Neuronal stem cell (in vitro differentiated cells): ENCODE measurements around the gene RFT1.

ENCODE experiments used
- DNase-seq: peaks from one replicate; pipeline ENCODE4 v3.0.0-alpha.2; 2013; ENCODE audit warnings: low spot score
- H2AFZ ChIP-seq: one replicate; pipeline ENCODE4 v1.6.1; 2013; ENCODE audit warnings: mild to moderate bottlenecking, low read length, inconsistent platforms
- H2AK5ac ChIP-seq: 2 replicates; pipeline ENCODE4 v1.6.1; 2013; ENCODE audit warnings: low read depth, mild to moderate bottlenecking, inconsistent platforms, low read length, moderate library complexity, mixed read lengths
- H2BK120ac ChIP-seq: 2 replicates; pipeline ENCODE4 v1.6.1; 2013; ENCODE audit warnings: low read depth, mild to moderate bottlenecking, inconsistent platforms, low read length, moderate library complexity, mixed read lengths
- H2BK12ac ChIP-seq: one replicate; pipeline ENCODE4 v1.6.1; 2013; ENCODE audit warnings: low read length, inconsistent platforms
- H2BK15ac ChIP-seq: 2 replicates; pipeline ENCODE4 v1.6.1; 2013; ENCODE audit warnings: mild to moderate bottlenecking, low read length, inconsistent platforms, mixed read lengths
- H2BK5ac ChIP-seq: one replicate; pipeline ENCODE4 v1.6.1; 2013; ENCODE audit warnings: inconsistent platforms, mild to moderate bottlenecking, low read length, moderate library complexity
- H3K14ac ChIP-seq: one replicate; pipeline ENCODE4 v1.6.1; 2013; ENCODE audit warnings: low read length, inconsistent platforms
- H3K18ac ChIP-seq: 2 replicates; pipeline ENCODE4 v1.6.1; 2013; ENCODE audit warnings: low read length, inconsistent platforms
- H3K23ac ChIP-seq: 2 replicates; pipeline ENCODE4 v1.6.1; 2013; ENCODE audit warnings: low read depth, mild to moderate bottlenecking, mixed read lengths, low read length, inconsistent platforms; ENCODE audit not compliant: poor library complexity
- H3K27ac ChIP-seq: replicated peaks from 3 replicates; pipeline ENCODE4 v1.5.1; 2013; ENCODE audit warnings: low read length, inconsistent platforms
- H3K27me3 ChIP-seq, 3 experiments: 2 replicates each; pipeline ENCODE4 v1.6.1; 2013; ENCODE audit warnings: low read length in 3 of 3, mild to moderate bottlenecking in 2 of 3, inconsistent platforms in 1 of 3, low read depth in 1 of 3, mixed read lengths in 1 of 3, moderate library complexity in 1 of 3; ENCODE audit not compliant: control insufficient read depth in 3 of 3, insufficient read depth in 3 of 3
- H3K36me3 ChIP-seq, 2 donors: replicated peaks in 1 of 2; 2 replicates each; pipeline ENCODE4 v1.6.1; 2013; ENCODE audit warnings: low read length in 2 of 2; ENCODE audit not compliant: control insufficient read depth in 2 of 2, insufficient read depth in 2 of 2
- H3K4ac ChIP-seq: 2 replicates; pipeline ENCODE4 v1.6.1; 2013; ENCODE audit warnings: inconsistent platforms, mild to moderate bottlenecking, low read length, moderate library complexity
- H3K4me1 ChIP-seq, 2 donors: 1 replicate in 1 of 2; 2 replicates in 1 of 2; pipeline ENCODE4 v1.6.1; 2013; ENCODE audit warnings: low read length in 2 of 2, low read depth in 1 of 2; ENCODE audit not compliant: control insufficient read depth in 2 of 2, insufficient read depth in 1 of 2
- H3K4me2 ChIP-seq: one replicate; pipeline ENCODE4 v1.6.1; 2013; ENCODE audit warnings: mild to moderate bottlenecking, low read length, inconsistent platforms; ENCODE audit not compliant: insufficient read depth, poor library complexity, severe bottlenecking
- H3K4me3 ChIP-seq, 2 donors: 2 replicates each; pipeline ENCODE4 v1.5.1; 2013; ENCODE audit warnings: low read length in 2 of 2, mild to moderate bottlenecking in 2 of 2, inconsistent platforms in 1 of 2, moderate library complexity in 1 of 2
- H3K79me1 ChIP-seq: one replicate; pipeline ENCODE4 v1.6.1; 2013; ENCODE audit warnings: low read depth, mild to moderate bottlenecking, inconsistent platforms, low read length, moderate library complexity
- H3K9ac ChIP-seq: one replicate; pipeline ENCODE4 v1.6.1; 2013; ENCODE audit warnings: mild to moderate bottlenecking, low read depth, low read length, inconsistent platforms; ENCODE audit not compliant: poor library complexity
- H3K9me3 ChIP-seq, 2 donors: replicated peaks in 1 of 2; 2 replicates each; pipeline versions ENCODE3 to v1.6.1; 2013; ENCODE audit warnings: low read length in 2 of 2, mild to moderate bottlenecking in 2 of 2, inconsistent platforms in 1 of 2, low read depth in 1 of 2, mixed read lengths in 1 of 2, moderate library complexity in 1 of 2; ENCODE audit not compliant: control insufficient read depth in 2 of 2, insufficient read depth in 1 of 2
- H4K8ac ChIP-seq: one replicate; pipeline ENCODE4 v1.6.1; 2013; ENCODE audit warnings: low read depth, mild to moderate bottlenecking, inconsistent platforms, low read length, moderate library complexity
- H4K91ac ChIP-seq: one replicate; pipeline ENCODE4 v1.6.1; 2013; ENCODE audit warnings: low read length, low read depth, mild to moderate bottlenecking, inconsistent platforms; ENCODE audit not compliant: poor library complexity
- WGBS, 2 donors: extraction: QIAGEN DNeasy Blood & Tissue Kit; methylation state at CpG; one replicate each; pipeline ENCODE4 v1.1.7; 2013; ENCODE audit warnings: missing lambda C conversion rate in 2 of 2, mixed read lengths in 1 of 2; ENCODE audit not compliant: insufficient read length in 2 of 2, insufficient replicate concordance in 1 of 2; ENCODE audit errors: extremely low coverage in 2 of 2; 5-methylcytosine and 5-hydroxymethylcytosine counted together

The RFT1 gene

GRCh38 chr3:53109891-53110771, 20.1 kb downstream of the RFT1 start:
- H3K4me2 ChIP-seq = no peak overlapping the region
- H2AFZ ChIP-seq = no peak overlapping the region
- no peak overlapping the region for H2AK5ac ChIP-seq
- 100% methylated on average over 1 of the region's 12 CpGs; no CpG with 5 or more reads in 1 of the 2 donors for WGBS, 2 donors
- H3K79me1 ChIP-seq = no peaks in the 10 kb centered on the region
- no peak overlapping the region for H3K9ac ChIP-seq
- no peak overlapping the region for H4K8ac ChIP-seq
- H3K4me3 ChIP-seq = no peak overlapping the region
- no peak overlapping the region for H3K27ac ChIP-seq
- H3K27me3 ChIP-seq = no peaks in the 10 kb centered on the region
- no peak overlapping the region for H3K4ac ChIP-seq
- H4K91ac ChIP-seq = no peak overlapping the region
- H3K23ac ChIP-seq = no peak overlapping the region
- no peak overlapping the region for H2BK120ac ChIP-seq
- peaks cover 10 to 63% of the 10 kb centered on the region in 2 donors for H3K36me3 ChIP-seq
- no peaks in the 10 kb centered on the region for H3K4me1 ChIP-seq
- H3K14ac ChIP-seq = no peak overlapping the region
- H3K18ac ChIP-seq = no peak overlapping the region
- no peak for DNase-seq
- H2BK5ac ChIP-seq = no peak overlapping the region
- no peak overlapping the region for H2BK15ac ChIP-seq
- H3K9me3 ChIP-seq = no peaks in the 10 kb centered on the region
- H2BK12ac ChIP-seq = no peak overlapping the region

- Histone ChIP-seq H3K18ac (no peak overlapping the region), H4K8ac (no peak overlapping the region), H2AK5ac (no peak overlapping the region), H3K36me3 (peaks cover 10 to 64% of the 10 kb centered on the region in 2 donors), H2BK5ac (no peak overlapping the region), H3K4me1 (no peaks in the 10 kb centered on the region), H3K79me1 (no peaks in the 10 kb centered on the region), H3K9me3 (no peaks in the 10 kb centered on the region), H3K14ac (no peak overlapping the region), H4K91ac (no peak overlapping the region), H3K4me2 (no peak overlapping the region), H3K4ac (no peak overlapping the region), H3K23ac (no peak overlapping the region), H3K27ac (no peak overlapping the region), H2BK15ac (no peak overlapping the region), H3K9ac (no peak overlapping the region), H3K4me3 (no peak overlapping the region), H2BK120ac (no peak overlapping the region), H2AFZ (no peak overlapping the region), H2BK12ac (no peak overlapping the region), H3K27me3 (no peaks in the 10 kb centered on the region)
- no peak for DNase-seq
- no CpG with 5 or more reads among the region's 1 CpG for WGBS, 2 donors
These were observed 21.0 kb downstream of the RFT1 start for GRCh38 chr3:53109190-53109589.

GRCh38 chr3:53104762-53105161, 25.5 kb downstream of the RFT1 start:
- Histone ChIP-seq H2BK12ac (no peak overlapping the region), H3K36me3 (peaks cover 10 to 75% of the 10 kb centered on the region in 2 donors), H3K9ac (no peak overlapping the region), H2BK120ac (no peak overlapping the region), H3K14ac (no peak overlapping the region), H3K27ac (no peak overlapping the region), H2BK5ac (no peak overlapping the region), H2AK5ac (no peak overlapping the region), H4K8ac (no peak overlapping the region), H3K4me3 (no peak overlapping the region), H3K27me3 (no peaks in the 10 kb centered on the region), H2AFZ (no peak overlapping the region), H2BK15ac (no peak overlapping the region), H3K4me2 (no peak overlapping the region), H3K79me1 (no peaks in the 10 kb centered on the region), H4K91ac (no peak overlapping the region), H3K18ac (no peak overlapping the region), H3K9me3 (no peaks in the 10 kb centered on the region), H3K4ac (no peak overlapping the region), H3K23ac (no peak overlapping the region), H3K4me1 (peaks cover 4 to 12% of the 10 kb centered on the region in 2 donors)
- no CpG with 5 or more reads among the region's 3 CpGs for WGBS, 2 donors
- no peak for DNase-seq

- H2BK12ac ChIP-seq = no peak overlapping the region
- no peaks in the 10 kb centered on the region for H3K9me3 ChIP-seq
- no peak overlapping the region for H2AFZ ChIP-seq
- no peak overlapping the region for H3K23ac ChIP-seq
- H4K8ac ChIP-seq = no peak overlapping the region
- H3K9ac ChIP-seq = no peak overlapping the region
- WGBS, 2 donors = no CpG with 5 or more reads among the region's 16 CpGs
- no peak overlapping the region for H3K4me2 ChIP-seq
- no peak overlapping the region for H2BK5ac ChIP-seq
- no peak overlapping the region for H3K14ac ChIP-seq
- no peak for DNase-seq
- no peak overlapping the region for H4K91ac ChIP-seq
- H3K4me1 ChIP-seq = peaks cover 4 to 12% of the 10 kb centered on the region in 2 donors
- no peak overlapping the region for H3K4ac ChIP-seq
- peaks cover 15 to 78% of the 10 kb centered on the region in 2 donors for H3K36me3 ChIP-seq
- no peak overlapping the region for H2BK120ac ChIP-seq
- no peaks in the 10 kb centered on the region for H3K79me1 ChIP-seq
- no peak overlapping the region for H2BK15ac ChIP-seq
- H3K4me3 ChIP-seq = no peak overlapping the region
- H3K18ac ChIP-seq = no peak overlapping the region
- H3K27ac ChIP-seq = no peak overlapping the region
- H2AK5ac ChIP-seq = no peak overlapping the region
- H3K27me3 ChIP-seq = no peaks in the 10 kb centered on the region
These were observed 26.6 kb downstream of the RFT1 start for GRCh38 chr3:53103397-53104296.
